Liver (tissue), 3 donors: ENCODE measurements around the gene KLK1.

Experiments used
- CTCF ChIP-seq: fragments of 150-350 bp; IDR thresholded peaks from 2 replicates; pipeline ENCODE4 v1.5.1; 2017; ENCODE audit warnings: improper control_type of control experiment, low read depth, low read length; ENCODE audit not compliant: missing input control
- GABPA ChIP-seq, 2 donors: IDR thresholded peaks in 1 of 2; conservative IDR thresholded peaks in 1 of 2; 2 replicates each; pipeline ENCODE4 v1.6.1; 2016; ENCODE audit warnings: antibody characterized with exemption in 2 of 2, mild to moderate bottlenecking in 1 of 2, moderate library complexity in 1 of 2
- MAX ChIP-seq: IDR thresholded peaks from 2 replicates; pipeline ENCODE4 v1.6.1; 2016; ENCODE audit warnings: antibody characterized with exemption
- RAD21 ChIP-seq, 2 donors: IDR thresholded peaks; 2 replicates each; pipeline ENCODE4 v1.6.1; 2016; ENCODE audit warnings: antibody characterized with exemption in 2 of 2, mild to moderate bottlenecking in 2 of 2
- REST ChIP-seq: IDR thresholded peaks from 2 replicates; pipeline ENCODE4 v1.6.1; 2016; ENCODE audit warnings: antibody characterized with exemption, mild to moderate bottlenecking
- RXRA ChIP-seq, 2 donors: IDR thresholded peaks; 2 replicates each; pipeline ENCODE4 v1.6.1; 2017 to 2018; ENCODE audit warnings: antibody characterized with exemption in 2 of 2, mild to moderate bottlenecking in 1 of 2
- SP1 ChIP-seq: IDR thresholded peaks from 2 replicates; pipeline ENCODE4 v1.6.1; 2018; ENCODE audit warnings: antibody characterized with exemption, mild to moderate bottlenecking
- YY1 ChIP-seq: IDR thresholded peaks from 2 replicates; pipeline ENCODE4 v1.6.1; 2016; ENCODE audit warnings: antibody characterized with exemption, mild to moderate bottlenecking
- donor health status: healthy.
- donor health status: healthy.

- TF ChIP-seq YY1 = no peak
- no peak for TF ChIP-seq REST
- TF ChIP-seq RAD21 (IDR thresholded peaks at IDR 0.05) = no peak
- no peak for TF ChIP-seq MAX
- no peak for TF ChIP-seq CTCF
- TF ChIP-seq SP1 = no peak
- TF ChIP-seq GABPA (IDR thresholded peaks at IDR 0.05 in 1 of 2, conservative IDR thresholded peaks at IDR 0.05 in 1 of 2) = no peak
- no peak for TF ChIP-seq RXRA (IDR thresholded peaks at IDR 0.05)
Measured at GRCh38 chr19:50796634-50797428, 26.8 kb downstream of the KLK1 start.
